K562 (cell line): ENCODE results near the gene REPS1.

Source experiments
- GABPB2 ChIP-seq: fragments of 250-450 bp; sonication (Bioruptor Pico); conservative IDR thresholded peaks from 2 replicates; pipeline ENCODE4 v1.5.1; 2021; ENCODE audit warnings: mild to moderate bottlenecking
- KDM4B ChIP-seq, 2 experiments: fragments of 450-650 bp in 1 of 2; sonication (generic) in 1 of 2; IDR thresholded peaks; 2 replicates each; pipeline ENCODE4 v1.6.1; 2016 to 2017; ENCODE audit warnings: borderline replicate concordance in 2 of 2, antibody characterized with exemption in 1 of 2, low read depth in 1 of 2, mild to moderate bottlenecking in 1 of 2
- MTF1 ChIP-seq: fragments of 250-450 bp; sonication (Bioruptor Pico); IDR thresholded peaks from 2 replicates; pipeline ENCODE4 v1.9.0; 2021; ENCODE audit warnings: moderate library complexity, mild to moderate bottlenecking, inconsistent platforms, borderline replicate concordance
- POLR2A ChIP-seq: fragments of 450-650 bp; conservative IDR thresholded peaks from 2 replicates; pipeline ENCODE4 v1.6.1; 2016
- RBM39 ChIP-seq: fragments of 200-400 bp; formaldehyde crosslinking; optimal IDR thresholded peaks from 2 replicates; pipeline ENCODE3; 2018; ENCODE audit warnings: low read depth, low read length
- SP1 ChIP-seq: sonication (generic); formaldehyde crosslinking; IDR thresholded peaks from 2 replicates; pipeline ENCODE4 v1.8.1; 2022; ENCODE audit warnings: mild to moderate bottlenecking, missing genetic modification reagents
- SP2 ChIP-seq: IDR thresholded peaks from 2 replicates; pipeline ENCODE4 v1.6.1; 2011; ENCODE audit warnings: mild to moderate bottlenecking, low read depth, low read length, moderate library complexity; ENCODE audit not compliant: poor library complexity, severe bottlenecking; ENCODE audit errors: extremely low read depth
- ZBTB7A ChIP-seq: IDR thresholded peaks from 2 replicates; pipeline ENCODE4 v1.6.1; 2011; ENCODE audit warnings: low read depth, mild to moderate bottlenecking, low read length, moderate library complexity, borderline replicate concordance; ENCODE audit not compliant: control insufficient read depth
- ZNF395 ChIP-seq: fragments of 200-800 bp; sonication (Bioruptor generic); IDR thresholded peaks from 2 replicates; pipeline ENCODE4 v1.6.1; 2017; ENCODE audit warnings: missing genetic modification characterization, missing compliant biosample characterization

GRCh38 chr6:139027620-139028182 lies 39.6 kb upstream of the REPS1 start:
- TF ChIP-seq POLR2A (no peak), GABPB2 (CRISPR knock-in tag) (no peak), ZNF395 (CRISPR knock-in tag) (no peak), SP1 (CRISPR knock-in tag) (no peak), KDM4B (IDR thresholded peaks at IDR 0.05; ENCODE audit: borderline replicate concordance in 2 of 2, low read depth in 1 of 2) (no peak), MTF1 (CRISPR knock-in tag) (no peak), RBM39 (no peak), ZBTB7A (no peak), SP2 (no peak)
